Hematopoietic multipotent progenitor cell treated with erythropoietin and hydrocortisone succinate and interleukin-3 and kit ligand, for 4 days (in vitro differentiated cells): ENCODE results near the gene KRTAP25-1.

Experiments
- DNase-seq: peaks from one replicate; pipeline ENCODE4 v3.0.0-alpha.2; 2015

KRTAP25-1 gene

GRCh38 chr21:30245061-30245460, 44.3 kb downstream of the KRTAP25-1 start:
- DNase-seq: no peak

GRCh38 chr21:30243691-30244090, 45.6 kb downstream of the KRTAP25-1 start:
- no peak for DNase-seq

GRCh38 chr21:30240661-30241060, 48.7 kb downstream of the KRTAP25-1 start:
- DNase-seq: no peak
